Measurements from ENCODE around the gene SLC13A3. TPM values are rescaled to one million over a fixed set of nuclear protein-coding genes. Genes with fewer than 3 reads are reported as not detected.

The SLC13A3 gene
- 1 to 10 TPM; 1.1 to 8.9 (median 4.2) TPM for total RNA-seq

GRCh38 chr20:46651091-46651962, at the start of gene SLC13A3:
TSS of gene SLC13A3 (minus strand) at chr20:46651459. CDS start at chr20:46651421, 38 bp downstream.
- Histone ChIP-seq H3K4me3 (peak within 1 kb of the TSS; percentile 22), H3K9me3 (no peaks in the 10 kb centered on the region), H3K27me3 (peaks cover 17% of the 10 kb centered on the region), H3K4me1 (peaks cover 7% of the 10 kb centered on the region), H3K27ac (no peak within 1 kb of the TSS), H3K36me3 (no peaks in the 10 kb centered on the region)
- WGBS: 21% methylated on average over 45 of the region's 55 CpGs
- TF ChIP-seq CTCF (IDR thresholded peaks at IDR 0.05) (no peak), POLR2A (IDR thresholded peaks at IDR 0.05) (no peak), EP300 (IDR thresholded peaks at IDR 0.05) (no peak), POLR2AphosphoS5 (IDR thresholded peaks at IDR 0.05) (no peak)
- no peak for DNase-seq (ENCODE audit: low spot score in 2 of 2)

- peaks cover 3% of the 10 kb centered on the region for H3K4me1 ChIP-seq
- 55% methylated on average over 2 of the region's 2 CpGs for WGBS
- no peak overlapping the region for H3K4me3 ChIP-seq
- no peak overlapping the region for H3K27ac ChIP-seq
- no peak for TF ChIP-seq CTCF (IDR thresholded peaks at IDR 0.05)
- no peak for TF ChIP-seq EP300 (IDR thresholded peaks at IDR 0.05)
- TF ChIP-seq POLR2AphosphoS5 (IDR thresholded peaks at IDR 0.05): no peak
- no peak for TF ChIP-seq POLR2A (IDR thresholded peaks at IDR 0.05)
- no peak for DNase-seq (ENCODE audit: low spot score in 2 of 2)
- H3K27me3 ChIP-seq: no peaks in the 10 kb centered on the region
- no peaks in the 10 kb centered on the region for H3K9me3 ChIP-seq
- no peaks in the 10 kb centered on the region for H3K36me3 ChIP-seq
Measured at GRCh38 chr20:46701057-46701456, 49.8 kb upstream of the SLC13A3 start.

GRCh38 chr20:46700481-46700880, 49.2 kb upstream of the SLC13A3 start:
- peaks cover 3% of the 10 kb centered on the region for H3K4me1 ChIP-seq
- no peaks in the 10 kb centered on the region for H3K36me3 ChIP-seq
- H3K9me3 ChIP-seq: no peaks in the 10 kb centered on the region
- 78% methylated on average over 6 of the region's 6 CpGs for WGBS
- DNase-seq (ENCODE audit: low spot score in 2 of 2): no peak
- TF ChIP-seq EP300 (IDR thresholded peaks at IDR 0.05) (no peak), POLR2AphosphoS5 (IDR thresholded peaks at IDR 0.05) (no peak), POLR2A (IDR thresholded peaks at IDR 0.05) (no peak), CTCF (IDR thresholded peaks at IDR 0.05) (no peak)
- no peak overlapping the region for H3K4me3 ChIP-seq
- no peak overlapping the region for H3K27ac ChIP-seq
- no peaks in the 10 kb centered on the region for H3K27me3 ChIP-seq

GRCh38 chr20:46699651-46700359, 48.5 kb upstream of the SLC13A3 start:
- Histone ChIP-seq H3K9me3 (no peaks in the 10 kb centered on the region), H3K27me3 (no peaks in the 10 kb centered on the region), H3K36me3 (no peaks in the 10 kb centered on the region), H3K4me1 (no peaks in the 10 kb centered on the region), H3K27ac (no peak overlapping the region), H3K4me3 (no peak overlapping the region)
- no peak for DNase-seq (ENCODE audit: low spot score in 2 of 2)
- TF ChIP-seq CTCF (IDR thresholded peaks at IDR 0.05) (peak in 1 of 2 donors; percentile 38), POLR2A (IDR thresholded peaks at IDR 0.05) (no peak)
- 63% methylated on average over 12 of the region's 12 CpGs for WGBS

GRCh38 chr20:46698788-46699187, 47.5 kb upstream of the SLC13A3 start:
- Histone ChIP-seq H3K27me3 (no peaks in the 10 kb centered on the region), H3K4me1 (no peaks in the 10 kb centered on the region), H3K9me3 (no peaks in the 10 kb centered on the region), H3K36me3 (no peaks in the 10 kb centered on the region), H3K27ac (no peak overlapping the region), H3K4me3 (no peak overlapping the region)
- 88% methylated on average over 2 of the region's 2 CpGs for WGBS
- TF ChIP-seq EP300 (IDR thresholded peaks at IDR 0.05) (no peak), POLR2AphosphoS5 (IDR thresholded peaks at IDR 0.05) (no peak), CTCF (IDR thresholded peaks at IDR 0.05) (no peak), POLR2A (IDR thresholded peaks at IDR 0.05) (no peak)
- DNase-seq (ENCODE audit: low spot score in 2 of 2): no peak

All from suprapubic skin (tissue), 4 donors.